GM19193 (cell line): ENCODE measurements around the gene PRDM16.

Experiments
- POLR2A ChIP-seq: IDR thresholded peaks from 4 replicates; pipeline ENCODE4 v1.6.1; 2011; ENCODE audit not compliant: insufficient read depth, insufficient read length; ENCODE audit errors: extremely low read depth

PRDM16 gene

DNA sequence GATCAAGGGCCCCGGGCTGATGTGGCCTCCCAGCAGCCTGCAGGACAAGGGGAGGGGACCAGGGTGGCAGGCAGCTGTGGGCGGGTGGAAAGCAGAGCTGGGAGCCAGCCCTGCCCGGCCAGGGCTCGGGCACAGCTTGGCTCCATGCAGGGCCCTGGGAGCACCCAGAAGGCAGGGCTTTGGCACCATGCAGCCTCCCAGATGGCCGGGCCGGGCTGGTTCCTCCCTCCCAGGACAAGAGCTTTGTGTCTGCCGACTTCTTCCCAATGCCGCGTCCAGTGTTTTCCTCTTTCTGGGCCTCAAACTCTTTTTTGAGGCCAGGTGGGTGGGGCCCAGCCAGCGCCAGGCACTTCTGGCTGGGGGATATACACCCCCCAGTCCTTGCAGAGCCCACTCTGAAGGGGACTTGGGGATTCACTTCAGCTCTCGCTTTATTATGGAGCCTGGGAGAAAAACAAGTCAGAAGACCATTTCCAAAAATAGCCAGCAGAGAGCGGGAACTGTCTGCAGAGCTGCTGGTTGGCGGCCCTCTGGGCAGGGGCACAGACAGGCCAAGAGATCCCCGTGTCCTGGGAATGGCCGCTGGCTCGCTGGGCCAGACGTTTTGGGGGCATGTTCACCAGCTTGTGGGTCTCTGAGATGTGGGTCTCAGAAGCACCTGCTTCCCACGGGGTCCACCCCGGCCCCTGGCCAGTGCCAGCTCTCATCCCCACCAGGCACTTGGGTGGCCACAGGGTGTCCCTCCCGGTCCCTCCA, 281.7 kb downstream of the PRDM16 start:
- TF ChIP-seq POLR2A = no peak

GRCh38 chr1:3351449-3352298, 282.7 kb downstream of the PRDM16 start:
- TF ChIP-seq POLR2A = no peak

- TF ChIP-seq POLR2A = no peak
Observed at GRCh38 chr1:3352299-3352951, 283.4 kb downstream of the PRDM16 start.

GRCh38 chr1:3352952-3353331, 283.9 kb downstream of the PRDM16 start:
- TF ChIP-seq POLR2A = no peak

DNA sequence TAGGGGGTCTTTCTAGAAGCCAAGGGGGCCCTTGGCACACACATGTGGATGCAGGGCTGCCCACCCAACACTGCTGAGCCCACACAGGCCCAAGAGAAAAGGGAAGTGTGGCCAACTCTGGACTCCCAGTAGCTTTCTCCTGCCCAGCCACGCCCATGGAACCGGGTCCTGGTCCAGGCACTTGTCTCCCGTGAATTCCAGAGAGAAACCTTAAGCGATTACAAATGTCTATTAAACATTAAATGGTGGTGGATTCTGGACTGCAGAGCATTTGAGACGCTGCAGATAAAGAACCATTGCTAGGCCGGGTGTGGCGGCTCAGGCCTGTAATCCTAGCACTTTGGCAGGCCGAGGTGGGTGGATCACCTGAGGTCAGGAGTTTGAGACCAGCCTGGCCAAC, 284.9 kb downstream of the PRDM16 start:
- no peak for TF ChIP-seq POLR2A

DNA sequence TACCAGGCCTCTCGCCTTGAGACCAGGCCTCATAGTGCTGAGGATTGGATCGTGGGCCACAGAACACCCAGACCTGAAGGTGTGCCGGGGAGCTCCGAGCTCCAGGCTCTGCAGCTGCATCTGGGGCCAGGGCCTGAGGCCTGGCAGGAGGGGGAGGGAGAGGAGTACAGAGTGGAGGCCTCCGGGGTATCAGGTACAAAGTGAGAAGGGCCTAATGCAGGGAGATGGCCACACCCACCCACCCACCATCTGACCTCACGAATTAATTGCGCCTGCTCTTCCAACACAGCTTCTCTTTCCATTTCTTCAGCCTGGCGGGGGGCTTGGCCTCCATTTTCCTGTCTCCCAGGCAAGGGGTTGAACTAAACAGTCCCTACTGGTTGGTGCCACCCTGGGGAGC, 286.1 kb downstream of the PRDM16 start:
- no peak for TF ChIP-seq POLR2A

DNA sequence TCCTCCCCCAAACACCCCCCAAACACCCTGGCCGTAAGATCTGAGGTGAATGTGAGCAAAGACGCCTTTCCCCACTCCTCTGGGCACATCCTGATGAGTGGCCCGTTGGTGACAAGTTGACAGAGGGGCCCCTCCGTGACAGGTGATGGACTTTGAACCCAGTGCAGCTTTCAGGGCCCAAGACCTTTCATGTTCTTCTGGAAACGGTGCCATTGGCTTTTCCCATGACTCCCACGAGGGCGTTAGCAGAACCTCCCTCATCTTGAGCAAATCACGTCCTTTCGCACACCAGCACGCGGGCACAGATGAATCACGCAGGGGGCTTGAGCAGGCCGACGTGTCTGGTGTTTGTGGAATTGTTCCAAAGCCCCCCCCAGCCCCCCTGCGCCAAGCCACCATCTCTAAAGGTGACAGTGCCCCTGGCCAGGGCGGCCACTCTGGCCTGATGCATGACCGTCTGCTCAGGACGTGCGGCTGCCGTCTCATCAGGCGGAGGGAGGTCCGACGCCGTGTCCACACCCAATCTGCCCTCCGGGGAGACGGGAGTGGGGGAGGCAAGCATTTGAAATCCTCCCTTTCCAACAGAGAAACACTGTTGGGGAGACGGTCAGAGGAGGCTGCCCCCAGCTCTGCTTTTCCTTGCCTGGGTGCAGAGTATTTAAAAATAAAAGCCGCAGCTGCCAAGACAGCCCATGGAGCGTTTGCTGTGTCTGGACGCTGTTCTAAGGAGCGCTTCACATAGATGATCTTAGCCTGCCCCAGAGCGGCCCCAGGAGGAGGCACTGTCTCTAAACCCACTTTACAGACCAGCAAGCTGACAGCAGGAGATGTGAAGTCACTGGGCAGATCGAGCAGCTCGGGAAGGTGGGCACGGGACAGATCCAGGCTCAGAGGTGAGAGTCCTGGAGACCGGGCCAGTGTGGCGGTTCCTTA, 287.2 kb downstream of the PRDM16 start:
- TF ChIP-seq POLR2A = no peak

DNA sequence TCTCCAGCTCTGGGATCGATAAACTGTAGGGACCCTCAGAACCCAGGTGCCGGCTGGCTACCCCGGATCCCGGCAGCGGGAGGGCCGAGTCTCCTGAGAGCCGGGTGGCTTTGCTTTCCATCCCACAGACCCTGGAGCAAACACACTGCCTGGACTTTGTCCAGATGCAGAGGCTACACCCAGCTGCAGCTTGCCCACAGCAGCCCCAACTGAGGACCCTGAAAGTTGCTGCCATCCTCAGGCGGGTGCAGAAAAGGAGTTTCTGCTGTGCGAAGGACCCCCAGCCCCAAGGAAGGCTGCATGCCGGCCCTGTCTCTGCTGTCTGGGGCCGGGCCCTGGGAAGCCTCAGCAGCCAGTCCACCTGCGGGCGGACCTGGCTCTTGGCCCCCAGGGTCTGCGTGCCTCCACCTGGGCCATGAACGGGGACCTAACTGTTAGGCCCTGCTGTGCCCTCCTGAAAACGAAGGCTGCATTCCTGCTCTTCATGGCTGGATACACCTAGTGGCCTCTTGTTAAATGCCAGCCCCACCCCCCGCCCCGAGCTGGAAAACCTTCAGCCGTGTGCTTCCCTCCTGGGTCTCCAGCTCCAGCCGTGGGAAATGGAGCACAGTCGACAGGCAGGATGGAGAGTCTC, 287.9 kb downstream of the PRDM16 start:
- TF ChIP-seq POLR2A = no peak

DNA sequence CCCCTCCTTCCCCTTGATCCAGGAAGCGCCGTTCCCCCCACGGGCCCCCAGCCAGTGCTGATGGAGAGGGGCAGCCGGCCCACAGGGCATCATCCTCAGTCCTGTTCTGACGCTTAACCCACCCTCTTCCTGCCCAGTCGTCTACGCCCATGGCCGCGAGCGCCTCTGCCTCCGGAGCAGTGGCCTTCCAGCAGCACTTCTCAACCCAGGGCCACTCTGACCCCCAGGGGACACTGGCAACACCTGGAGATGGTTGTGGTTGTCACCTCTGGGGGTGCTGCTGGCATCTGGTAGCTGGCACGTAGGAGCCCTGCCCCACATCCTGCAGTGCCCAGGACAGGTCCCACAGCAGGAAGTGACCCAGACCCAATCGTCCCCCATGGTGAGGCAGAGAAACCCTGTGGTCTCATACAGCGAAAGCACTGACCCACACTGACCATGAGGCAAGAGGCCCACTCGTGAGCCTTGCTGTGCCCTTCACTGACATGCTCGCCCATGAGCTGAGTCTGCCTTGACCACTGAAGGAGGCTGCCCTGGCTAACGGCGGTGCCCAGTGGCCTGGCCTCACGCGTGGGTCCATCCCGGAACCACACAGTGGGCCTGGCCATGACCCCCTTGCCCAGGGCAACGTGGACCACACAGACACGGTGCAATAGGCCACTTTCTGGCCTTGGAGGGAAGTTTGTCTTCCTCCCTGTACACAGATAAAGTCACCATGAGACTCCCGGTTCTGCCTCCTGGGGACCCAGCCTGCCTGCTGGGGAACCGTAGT, 288.7 kb downstream of the PRDM16 start:
- TF ChIP-seq POLR2A = no peak

- no peak for TF ChIP-seq POLR2A
Observed at GRCh38 chr1:3359351-3359750, 290.3 kb downstream of the PRDM16 start.

DNA sequence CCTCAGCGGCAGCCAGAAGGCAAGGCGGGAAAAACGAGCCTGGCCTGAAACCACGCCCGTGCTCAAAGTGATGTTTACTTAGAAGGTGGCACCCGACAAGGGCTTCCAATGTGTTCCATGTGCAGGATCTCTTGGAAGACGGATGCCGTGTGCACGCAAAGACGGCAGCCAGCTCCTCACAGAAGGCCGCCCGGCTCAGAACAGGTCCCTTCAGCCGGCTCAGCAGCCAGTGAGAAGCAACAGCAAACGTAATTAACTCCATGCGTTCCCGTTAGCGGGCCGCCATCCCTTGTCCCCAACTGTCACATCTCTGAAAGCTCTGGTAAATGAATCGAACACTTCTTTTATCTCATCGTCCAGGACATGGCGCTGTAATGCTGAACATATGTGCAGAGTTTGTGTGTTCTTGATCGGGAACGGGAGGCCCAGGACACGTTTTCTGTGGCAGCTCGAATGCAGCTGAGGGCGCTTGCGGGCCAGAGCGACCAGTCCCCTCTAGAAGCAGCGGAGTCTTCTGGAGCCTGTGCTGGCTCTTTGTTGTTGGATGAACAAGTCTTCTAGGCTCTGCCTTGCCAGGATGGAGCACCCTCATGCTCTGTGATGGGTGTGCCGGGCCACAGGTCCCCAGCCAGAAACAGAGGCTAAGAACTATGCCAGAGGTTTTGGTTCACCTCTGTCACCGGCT, 290.9 kb downstream of the PRDM16 start:
- no peak for TF ChIP-seq POLR2A

- TF ChIP-seq POLR2A = no peak
Observed at GRCh38 chr1:3360646-3361257, 291.7 kb downstream of the PRDM16 start.
